Spleen (tissue), 11 donors: ENCODE data around the gene CPSF7. TPM values are rescaled to one million over a fixed set of nuclear protein-coding genes. Genes with fewer than 3 reads are reported as not detected.

Experiments used
- DNase-seq: peaks from one replicate; pipeline ENCODE4 v3.0.0-alpha.2; 2020
- H3K27ac ChIP-seq, 8 donors: fragments of 200-600 bp; sonication (generic) in 7 of 8; 1 replicate in 4 of 8; 2 replicates in 4 of 8; pipeline versions ENCODE4 v1.5.0 to v1.8.0; 2016 to 2021; ENCODE audit warnings: inconsistent platforms in 4 of 8, mild to moderate bottlenecking in 4 of 8, moderate library complexity in 1 of 8
- H3K27me3 ChIP-seq, 7 donors: fragments of 200-600 bp; sonication (generic) in 6 of 7; replicated peaks in 1 of 7; 1 replicate in 4 of 7; 2 replicates in 3 of 7; pipeline versions ENCODE4 v1.5.0 to v1.8.0; 2016 to 2021; ENCODE audit warnings: inconsistent platforms in 3 of 7, mild to moderate bottlenecking in 1 of 7
- H3K36me3 ChIP-seq, 6 donors: fragments of 200-600 bp; sonication (generic) in 5 of 6; 1 replicate in 4 of 6; 2 replicates in 2 of 6; pipeline versions ENCODE4 v1.5.0 to v1.8.0; 2016 to 2021; ENCODE audit warnings: inconsistent platforms in 2 of 6
- H3K4me1 ChIP-seq, 6 donors: fragments of 200-600 bp; sonication (generic) in 5 of 6; 1 replicate in 3 of 6; 2 replicates in 3 of 6; pipeline versions ENCODE4 v1.5.0 to v1.8.0; 2016 to 2021; ENCODE audit warnings: inconsistent platforms in 3 of 6
- H3K4me3 ChIP-seq, 8 donors: fragments of 200-600 bp; sonication (generic) in 7 of 8; 1 replicate in 4 of 8; 2 replicates in 4 of 8; pipeline versions ENCODE4 v1.5.0 to v1.8.0; 2016 to 2021; ENCODE audit warnings: inconsistent platforms in 4 of 8, mild to moderate bottlenecking in 4 of 8, moderate library complexity in 2 of 8
- H3K9me3 ChIP-seq, 8 donors: fragments of 200-600 bp; sonication (generic) in 7 of 8; 1 replicate in 4 of 8; 2 replicates in 4 of 8; pipeline versions ENCODE4 v1.5.0 to v1.8.0; 2016 to 2021; ENCODE audit warnings: inconsistent platforms in 4 of 8
- CTCF ChIP-seq, 11 experiments: fragments of 200-600 bp in 7 of 11; fragments of 450-650 bp in 4 of 11; sonication (generic) in 4 of 11; IDR thresholded peaks in 8 of 11; conservative IDR thresholded peaks in 3 of 11; 1 replicate in 7 of 11; 2 replicates in 4 of 11; pipeline versions ENCODE4 v1.4.0 to v1.8.0; 2016 to 2021; ENCODE audit warnings: antibody characterized with exemption in 11 of 11, inconsistent platforms in 4 of 11, mild to moderate bottlenecking in 1 of 11
- POLR2A ChIP-seq, 3 donors: fragments of 450-650 bp; IDR thresholded peaks; one replicate each; pipeline ENCODE4 v1.5.1; 2017; ENCODE audit warnings: antibody characterized with exemption in 3 of 3, mild to moderate bottlenecking in 1 of 3
- POLR2AphosphoS5 ChIP-seq, 3 donors: sonication (generic); formaldehyde crosslinking; IDR thresholded peaks; one replicate each; pipeline ENCODE4 v1.5.1; 2017; ENCODE audit warnings: antibody characterized with exemption in 3 of 3
- WGBS, 5 donors: extraction: QIAGEN DNeasy Blood & Tissue Kit in 3 of 5; methylation state at CpG; one replicate each; pipeline versions ENCODE4 v1.1.5 to v1.1.7; 2013 to 2018; 5-methylcytosine and 5-hydroxymethylcytosine counted together
- intact Hi-C: fragments of 100-400 bp; cut with DNase I; formaldehyde crosslinking; loops from one replicate; pipeline ENCODE4 v1.15.0; 2023; ENCODE audit warnings: low total_unique reads
- polyA plus RNA-seq, 3 donors: library from polyadenylated mRNA; stranded (reverse); fragments of 200-250 nt; gene quantifications; one replicate each; pipeline ENCODE4 v1.2.1, GENCODE V29; 2013
- total RNA-seq, 7 donors: library from RNA; depleted of rRNA in 3 of 7; stranded (reverse); fragments of >200 nt in 3 of 7; fragmentation: NEBNext Ultra II Directional in 4 of 7; extraction: Animal tissue kit (Norgen Biotek cat#: 25700) in 4 of 7; gene quantifications; one replicate each; pipeline versions ENCODE4 v1.1.0 to v1.2.1, GENCODE V29; 2016 to 2021
- donor health status: healthy with polysubstance abuse.
- donor health status: DM: no; HTN: no; CAD: no; lungs with moderate emphysema.
- donor health status: DM: no; HTN: no; CAD: no.
- donor health status: Bipolar disorder and iron deficiency.
- donor health status: healthy.
- donor health status: DM: no; HTN: no; CAD: no.
- donor health status: DM: yes; HTN: yes; CAD: no.

The CPSF7 gene
- total and polyA plus RNA-seq, 10 donors: 30.0 to 94.3 (median 67.7) TPM

GRCh38 chr11:61417670-61418069, 12.1 kb downstream of the CPSF7 start:
- peak in 1 of 3 donors; percentile 14 for TF ChIP-seq POLR2AphosphoS5 (IDR thresholded peaks at IDR 0.05)
- no peak for TF ChIP-seq CTCF (IDR thresholded peaks at IDR 0.05 in 8 of 11, conservative IDR thresholded peaks at IDR 0.05 in 3 of 11)
- TF ChIP-seq POLR2A (IDR thresholded peaks at IDR 0.05): no peak
- Histone ChIP-seq H3K27ac (peak overlapping the region in 7 of 8 donors; percentile 39 to 85 (median 72)), H3K27me3 (no peaks in the 10 kb centered on the region), H3K4me1 (peaks cover 0 to 64% (median 21%) of the 10 kb centered on the region in 6 donors), H3K4me3 (peak overlapping the region in 1 of 8 donors; percentile 44), H3K9me3 (no peaks in the 10 kb centered on the region), H3K36me3 (peaks cover 2 to 100% (median 94%) of the 10 kb centered on the region in 6 donors)
- 35 to 65% (median 54%) methylated on average over 2 of the region's 2 CpGs for WGBS, 5 donors
- intact Hi-C loops: no loop called here
- no peak for DNase-seq

GRCh38 chr11:61416941-61417340, 12.8 kb downstream of the CPSF7 start:
- 82 to 91% (median 88%) methylated on average over 3 of the region's 3 CpGs for WGBS, 5 donors
- Histone ChIP-seq H3K4me1 (peaks cover 0 to 56% (median 19%) of the 10 kb centered on the region in 6 donors), H3K36me3 (peaks cover 2 to 100% (median 95%) of the 10 kb centered on the region in 6 donors), H3K9me3 (no peaks in the 10 kb centered on the region), H3K27ac (peak overlapping the region in 6 of 8 donors; percentile 48 to 85 (median 72)), H3K27me3 (no peaks in the 10 kb centered on the region), H3K4me3 (peak overlapping the region in 1 of 8 donors; percentile 41)
- no peak for DNase-seq
- TF ChIP-seq POLR2A (IDR thresholded peaks at IDR 0.05): no peak
- intact Hi-C loops: no loop called here

- no peak for TF ChIP-seq POLR2A (IDR thresholded peaks at IDR 0.05)
- TF ChIP-seq CTCF (IDR thresholded peaks at IDR 0.05 in 8 of 11, conservative IDR thresholded peaks at IDR 0.05 in 3 of 11): no peak
- no peak for TF ChIP-seq POLR2AphosphoS5 (IDR thresholded peaks at IDR 0.05)
- DNase-seq: no peak
- 93 to 99% (median 97%) methylated on average over 6 of the region's 6 CpGs for WGBS, 5 donors
- intact Hi-C loops: no loop called here
- no peaks in the 10 kb centered on the region for H3K9me3 ChIP-seq
- H3K4me1 ChIP-seq: peaks cover 0 to 42% (median 19%) of the 10 kb centered on the region in 6 donors
- H3K27ac ChIP-seq: peak overlapping the region in 1 of 8 donors; percentile 72
- no peak overlapping the region for H3K4me3 ChIP-seq
- H3K36me3 ChIP-seq: peaks cover 5 to 100% (median 98%) of the 10 kb centered on the region in 6 donors
- H3K27me3 ChIP-seq: no peaks in the 10 kb centered on the region
Observed at GRCh38 chr11:61415381-61415780, 14.4 kb downstream of the CPSF7 start.

- intact Hi-C loops: no loop called here
- Histone ChIP-seq H3K27ac (peak overlapping the region in 7 of 8 donors; percentile 12 to 72 (median 24)), H3K36me3 (peaks cover 5 to 100% (median 97%) of the 10 kb centered on the region in 6 donors), H3K4me1 (peaks cover 0 to 38% (median 19%) of the 10 kb centered on the region in 6 donors), H3K9me3 (no peaks in the 10 kb centered on the region), H3K27me3 (no peaks in the 10 kb centered on the region), H3K4me3 (no peak overlapping the region)
- no peak for DNase-seq
- WGBS, 5 donors: 16 to 47% (median 30%) methylated on average over 2 of the region's 2 CpGs
- TF ChIP-seq CTCF (IDR thresholded peaks at IDR 0.05 in 8 of 11, conservative IDR thresholded peaks at IDR 0.05 in 3 of 11) (no peak), POLR2AphosphoS5 (IDR thresholded peaks at IDR 0.05) (no peak), POLR2A (IDR thresholded peaks at IDR 0.05) (no peak)
Observed at GRCh38 chr11:61414547-61414946, 15.2 kb downstream of the CPSF7 start.
